ENCODE results near the gene DLK1.

The DLK1 gene

GRCh38 chr14:100734031-100734990, 7.6 kb downstream of the DLK1 start:
- Histone ChIP-seq H3K9ac (ENCODE audit: low read depth, low read length) (no peak overlapping the region), H3K27ac (ENCODE audit: low read depth, low read length) (no peak overlapping the region), H3K36me3 (ENCODE audit: control insufficient read depth, insufficient read depth, low read length) (no peaks in the 10 kb centered on the region), H3K4me1 (ENCODE audit: control insufficient read depth, insufficient read depth, low read length) (peaks cover 8% of the 10 kb centered on the region; the same call in 1 of the 2 replicates), H3K27me3 (ENCODE audit: control insufficient read depth, insufficient read depth, low read length) (peaks cover 13% of the 10 kb centered on the region), H3K9me3 (ENCODE audit: control insufficient read depth, insufficient read depth, low read length) (no peaks in the 10 kb centered on the region), H3K4me3 (ENCODE audit: low read depth, low read length) (no peak overlapping the region)

GRCh38 chr14:100735271-100735670, 8.6 kb downstream of the DLK1 start:
- Histone ChIP-seq H3K27ac (ENCODE audit: low read depth, low read length) (no peak overlapping the region), H3K9ac (ENCODE audit: low read depth, low read length) (no peak overlapping the region), H3K27me3 (ENCODE audit: control insufficient read depth, insufficient read depth, low read length) (peaks cover 3% of the 10 kb centered on the region; the same call in 1 of the 2 replicates), H3K4me3 (ENCODE audit: low read depth, low read length) (no peak overlapping the region), H3K4me1 (ENCODE audit: control insufficient read depth, insufficient read depth, low read length) (peaks cover 8% of the 10 kb centered on the region; the same call in 1 of the 2 replicates), H3K36me3 (ENCODE audit: control insufficient read depth, insufficient read depth, low read length) (no peaks in the 10 kb centered on the region), H3K9me3 (ENCODE audit: control insufficient read depth, insufficient read depth, low read length) (no peaks in the 10 kb centered on the region)

GRCh38 chr14:100736269-100737180, 9.8 kb downstream of the DLK1 start:
- Histone ChIP-seq H3K4me3 (ENCODE audit: low read depth, low read length) (no peak overlapping the region), H3K4me1 (ENCODE audit: control insufficient read depth, insufficient read depth, low read length) (0 out of 2 replicates have a peak, but pooled peaks cover 3% of the 10 kb centered on the region), H3K27ac (ENCODE audit: low read depth, low read length) (no peak overlapping the region), H3K9me3 (ENCODE audit: control insufficient read depth, insufficient read depth, low read length) (peaks cover 3% of the 10 kb centered on the region; the same call in 1 of the 2 replicates), H3K9ac (ENCODE audit: low read depth, low read length) (no peak overlapping the region), H3K27me3 (ENCODE audit: control insufficient read depth, insufficient read depth, low read length) (no peaks in the 10 kb centered on the region), H3K36me3 (ENCODE audit: control insufficient read depth, insufficient read depth, low read length) (no peaks in the 10 kb centered on the region)

- Histone ChIP-seq H3K27ac (ENCODE audit: low read depth, low read length) (no peak overlapping the region), H3K36me3 (ENCODE audit: control insufficient read depth, insufficient read depth, low read length) (no peaks in the 10 kb centered on the region), H3K4me3 (ENCODE audit: low read depth, low read length) (no peak overlapping the region), H3K9me3 (ENCODE audit: control insufficient read depth, insufficient read depth, low read length) (peaks cover 3% of the 10 kb centered on the region; the same call in 1 of the 2 replicates), H3K4me1 (ENCODE audit: control insufficient read depth, insufficient read depth, low read length) (0 out of 2 replicates have a peak, but pooled peaks cover 3% of the 10 kb centered on the region), H3K9ac (ENCODE audit: low read depth, low read length) (no peak overlapping the region), H3K27me3 (ENCODE audit: control insufficient read depth, insufficient read depth, low read length) (no peaks in the 10 kb centered on the region)
Measured at GRCh38 chr14:100737526-100737925, 10.8 kb downstream of the DLK1 start.

GRCh38 chr14:100738269-100738691, 11.6 kb downstream of the DLK1 start:
- H3K4me3 ChIP-seq (ENCODE audit: low read depth, low read length), result no peak overlapping the region
- no peak overlapping the region for H3K9ac ChIP-seq (ENCODE audit: low read depth, low read length)
- H3K36me3 ChIP-seq (ENCODE audit: control insufficient read depth, insufficient read depth, low read length), result no peaks in the 10 kb centered on the region
- no peaks in the 10 kb centered on the region for H3K27me3 ChIP-seq (ENCODE audit: control insufficient read depth, insufficient read depth, low read length)
- 0 out of 2 replicates have a peak, but pooled peaks cover under 1% of the 10 kb centered on the region for H3K4me1 ChIP-seq (ENCODE audit: control insufficient read depth, insufficient read depth, low read length)
- H3K27ac ChIP-seq (ENCODE audit: low read depth, low read length), result no peak overlapping the region
- peaks cover 3% of the 10 kb centered on the region; the same call in 1 of the 2 replicates for H3K9me3 ChIP-seq (ENCODE audit: control insufficient read depth, insufficient read depth, low read length)

GRCh38 chr14:100738704-100739131, 12.0 kb downstream of the DLK1 start:
- Histone ChIP-seq H3K27me3 (ENCODE audit: control insufficient read depth, insufficient read depth, low read length) (no peaks in the 10 kb centered on the region), H3K36me3 (ENCODE audit: control insufficient read depth, insufficient read depth, low read length) (no peaks in the 10 kb centered on the region), H3K27ac (ENCODE audit: low read depth, low read length) (no peak overlapping the region), H3K4me3 (ENCODE audit: low read depth, low read length) (no peak overlapping the region), H3K9ac (ENCODE audit: low read depth, low read length) (no peak overlapping the region), H3K9me3 (ENCODE audit: control insufficient read depth, insufficient read depth, low read length) (peaks cover 3% of the 10 kb centered on the region; the same call in 1 of the 2 replicates), H3K4me1 (ENCODE audit: control insufficient read depth, insufficient read depth, low read length) (no peaks in the 10 kb centered on the region)

GRCh38 chr14:100739306-100739705, 12.6 kb downstream of the DLK1 start:
- Histone ChIP-seq H3K36me3 (ENCODE audit: control insufficient read depth, insufficient read depth, low read length) (no peaks in the 10 kb centered on the region), H3K27ac (ENCODE audit: low read depth, low read length) (no peak overlapping the region), H3K9me3 (ENCODE audit: control insufficient read depth, insufficient read depth, low read length) (peaks cover 3% of the 10 kb centered on the region; the same call in 1 of the 2 replicates), H3K4me3 (ENCODE audit: low read depth, low read length) (no peak overlapping the region), H3K9ac (ENCODE audit: low read depth, low read length) (no peak overlapping the region), H3K4me1 (ENCODE audit: control insufficient read depth, insufficient read depth, low read length) (no peaks in the 10 kb centered on the region), H3K27me3 (ENCODE audit: control insufficient read depth, insufficient read depth, low read length) (no peaks in the 10 kb centered on the region)

- Histone ChIP-seq H3K27ac (ENCODE audit: low read depth, low read length) (no peak overlapping the region), H3K27me3 (ENCODE audit: control insufficient read depth, insufficient read depth, low read length) (no peaks in the 10 kb centered on the region), H3K4me1 (ENCODE audit: control insufficient read depth, insufficient read depth, low read length) (no peaks in the 10 kb centered on the region), H3K36me3 (ENCODE audit: control insufficient read depth, insufficient read depth, low read length) (no peaks in the 10 kb centered on the region), H3K9ac (ENCODE audit: low read depth, low read length) (no peak overlapping the region), H3K4me3 (ENCODE audit: low read depth, low read length) (no peak overlapping the region), H3K9me3 (ENCODE audit: control insufficient read depth, insufficient read depth, low read length) (peaks cover 3% of the 10 kb centered on the region; the same call in 1 of the 2 replicates)
Measured at GRCh38 chr14:100740196-100740825, 13.6 kb downstream of the DLK1 start.

- no peaks in the 10 kb centered on the region for H3K36me3 ChIP-seq (ENCODE audit: control insufficient read depth, insufficient read depth, low read length)
- H3K4me3 ChIP-seq (ENCODE audit: low read depth, low read length), result no peak overlapping the region
- H3K9ac ChIP-seq (ENCODE audit: low read depth, low read length), result no peak overlapping the region
- H3K9me3 ChIP-seq (ENCODE audit: control insufficient read depth, insufficient read depth, low read length), result peaks cover 3% of the 10 kb centered on the region; the same call in 1 of the 2 replicates
- no peak overlapping the region for H3K27ac ChIP-seq (ENCODE audit: low read depth, low read length)
- no peaks in the 10 kb centered on the region for H3K4me1 ChIP-seq (ENCODE audit: control insufficient read depth, insufficient read depth, low read length)
- H3K27me3 ChIP-seq (ENCODE audit: control insufficient read depth, insufficient read depth, low read length), result no peaks in the 10 kb centered on the region
Measured at GRCh38 chr14:100740929-100741328, 14.2 kb downstream of the DLK1 start.

GRCh38 chr14:100741966-100742365, 15.3 kb downstream of the DLK1 start:
- Histone ChIP-seq H3K27ac (ENCODE audit: low read depth, low read length) (no peak overlapping the region), H3K4me1 (ENCODE audit: control insufficient read depth, insufficient read depth, low read length) (no peaks in the 10 kb centered on the region), H3K36me3 (ENCODE audit: control insufficient read depth, insufficient read depth, low read length) (no peaks in the 10 kb centered on the region), H3K9ac (ENCODE audit: low read depth, low read length) (no peak overlapping the region), H3K27me3 (ENCODE audit: control insufficient read depth, insufficient read depth, low read length) (no peaks in the 10 kb centered on the region), H3K4me3 (ENCODE audit: low read depth, low read length) (no peak overlapping the region), H3K9me3 (ENCODE audit: control insufficient read depth, insufficient read depth, low read length) (peaks cover 3% of the 10 kb centered on the region; the same call in 1 of the 2 replicates)
